Osteoblast (primary cell): ENCODE measurements around the gene NDOR1. TPM values are rescaled to one million over a fixed set of nuclear protein-coding genes. Genes with fewer than 3 reads are reported as not detected.

Source experiments
- DNase-seq: peaks from one replicate; pipeline ENCODE4 v3.0.0; 2011; ENCODE audit warnings: low spot score, mixed read lengths; ENCODE audit not compliant: insufficient read length; ENCODE audit errors: missing footprints
- H2AFZ ChIP-seq: 2 replicates; pipeline ENCODE4 v1.6.0; 2011; ENCODE audit warnings: mild to moderate bottlenecking, low read length
- H3K27ac ChIP-seq: 2 replicates; pipeline ENCODE4 v1.5.1; 2011; ENCODE audit warnings: mild to moderate bottlenecking, low read depth, low read length, moderate library complexity
- H3K27me3 ChIP-seq: 2 replicates; pipeline ENCODE4 v1.6.0; 2012; ENCODE audit warnings: mild to moderate bottlenecking, control low read depth, inconsistent platforms, low read length, moderate library complexity; ENCODE audit not compliant: insufficient read depth
- H3K36me3 ChIP-seq: 2 replicates; pipeline ENCODE4 v1.5.1; 2011; ENCODE audit warnings: mild to moderate bottlenecking, low read length, control low read depth, moderate library complexity; ENCODE audit not compliant: insufficient read depth
- H3K4me1 ChIP-seq: 2 replicates; pipeline ENCODE4 v1.5.1; 2011; ENCODE audit warnings: mild to moderate bottlenecking, low read length, control low read depth, moderate library complexity; ENCODE audit not compliant: insufficient read depth
- H3K4me2 ChIP-seq: 2 replicates; pipeline ENCODE4 v1.6.0; 2011; ENCODE audit warnings: mild to moderate bottlenecking, low read length; ENCODE audit not compliant: insufficient read depth
- H3K4me3 ChIP-seq: fragments of 200-600 bp; sonication (generic); 3 replicates; pipeline ENCODE4 v1.5.1; 2012; ENCODE audit warnings: mild to moderate bottlenecking, low read length, inconsistent platforms; ENCODE audit not compliant: insufficient read depth
- H3K79me2 ChIP-seq: 2 replicates; pipeline ENCODE4 v1.6.0; 2012; ENCODE audit warnings: mild to moderate bottlenecking, low read length, control low read depth, inconsistent platforms; ENCODE audit not compliant: insufficient read depth
- H3K9me3 ChIP-seq: 2 replicates; pipeline ENCODE4 v1.5.1; 2011; ENCODE audit warnings: low read depth, low read length, control low read depth
- H4K20me1 ChIP-seq: 2 replicates; pipeline ENCODE4 v1.6.0; 2012; ENCODE audit warnings: mild to moderate bottlenecking, low read length, control low read depth; ENCODE audit not compliant: insufficient read depth
- CTCF ChIP-seq: IDR thresholded peaks from 2 replicates; pipeline ENCODE4 v1.5.1; 2011; ENCODE audit warnings: mild to moderate bottlenecking, low read depth, low read length, moderate library complexity; ENCODE audit errors: extremely low read depth
- total RNA-seq: library from RNA; depleted of rRNA; stranded (reverse); fragments of >200 nt; gene quantifications from 2 replicates; pipeline ENCODE4 v1.2.3, GENCODE V29; 2012

Gene NDOR1
- total RNA-seq, 1 donor = 6.2 TPM

DNA sequence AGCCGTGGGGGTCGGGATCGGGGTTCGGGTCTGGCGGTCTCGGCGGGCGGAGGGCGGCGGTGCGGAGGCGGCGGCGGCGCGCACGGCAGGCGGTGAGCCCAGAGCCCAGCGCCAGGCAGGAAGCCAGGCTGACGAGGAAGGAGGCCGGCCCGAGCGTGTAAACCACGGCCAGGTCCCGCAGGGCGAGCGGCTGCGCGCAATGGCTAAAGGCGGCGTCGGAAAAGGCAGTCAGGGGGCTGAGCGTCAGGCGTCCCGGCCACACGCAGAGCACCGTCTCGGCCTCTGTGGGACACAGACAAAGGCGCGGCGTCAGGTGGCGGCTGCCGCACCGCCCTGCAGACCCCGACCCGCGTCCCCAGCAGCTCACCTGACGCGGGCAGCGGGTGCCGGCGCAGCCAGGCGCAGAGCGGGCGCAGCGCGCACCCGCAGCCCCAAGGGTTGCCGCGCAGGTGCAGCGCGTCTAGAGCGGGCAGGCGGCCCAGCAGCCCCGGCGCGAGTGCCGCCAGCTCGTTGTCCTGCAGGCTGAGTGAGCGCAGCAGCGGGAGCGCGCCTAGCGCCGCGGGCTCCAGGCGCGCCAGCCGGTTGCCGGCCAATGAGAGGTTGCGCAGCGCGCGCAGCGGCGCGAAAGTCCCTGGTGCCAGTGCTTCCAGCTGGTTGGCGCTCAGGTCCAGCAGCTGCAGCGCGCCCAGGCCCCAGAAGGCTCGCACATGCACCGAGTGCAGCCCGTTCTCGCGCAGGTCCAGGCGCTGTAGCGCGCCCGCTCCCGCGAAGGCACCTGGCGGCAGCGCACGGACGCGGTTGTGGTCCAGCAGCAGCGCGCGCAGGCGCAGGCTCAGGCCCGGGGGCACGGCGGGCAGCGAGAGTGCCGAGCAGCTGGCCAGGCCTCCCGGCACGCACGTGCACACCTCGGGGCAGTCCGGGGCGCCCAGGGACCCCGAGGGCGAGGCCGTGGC is 36.3 kb upstream of the NDOR1 start:
- peak; percentile 97 for DNase-seq
- H2AFZ ChIP-seq = no peak overlapping the region

DNA sequence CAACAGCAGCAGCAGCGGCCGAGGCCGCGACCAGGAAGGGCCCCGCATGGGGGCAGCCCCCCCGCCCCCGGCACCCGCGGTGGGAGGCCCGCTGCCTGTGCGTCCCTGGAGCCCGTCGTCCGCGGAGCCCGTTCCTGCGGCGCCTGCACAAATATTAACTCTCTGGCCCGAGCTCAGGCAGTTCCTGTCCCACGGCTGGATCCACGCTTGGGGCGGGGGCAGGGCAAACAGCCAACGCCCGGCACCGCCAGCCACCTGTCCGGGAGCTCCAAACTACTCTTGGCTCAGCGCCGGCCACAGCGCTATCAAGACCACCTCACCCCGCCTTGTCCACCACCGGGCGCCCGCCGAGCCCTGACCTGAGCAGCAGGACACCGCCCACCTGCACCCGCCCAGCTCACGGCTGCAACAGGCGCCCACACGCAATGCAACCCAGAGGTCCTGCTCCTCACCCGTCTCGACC is 35.6 kb upstream of the NDOR1 start, which contains the start of gene LRRC26:
LRRC26 (minus strand) TSS at position 156 of the 463 bp plus-strand sequence; CDS start at position 48, 108 bp downstream.
- peaks cover 46% of the 10 kb centered on the region for H3K27me3 ChIP-seq
- no peak within 1 kb of the TSS for H3K4me2 ChIP-seq
- no peaks in the 10 kb centered on the region for H3K79me2 ChIP-seq
- H3K4me1 ChIP-seq = no peaks in the 10 kb centered on the region
- no peaks in the 10 kb centered on the region for H4K20me1 ChIP-seq
- no peak within 1 kb of the TSS for H3K4me3 ChIP-seq
- no peaks in the 10 kb centered on the region for H3K9me3 ChIP-seq
- no peak within 1 kb of the TSS for H3K27ac ChIP-seq
- TF ChIP-seq CTCF = no peak
- no peak for DNase-seq
- no peaks in the 10 kb centered on the region for H3K36me3 ChIP-seq
- H2AFZ ChIP-seq = no peak within 1 kb of the TSS

More for the DNA sequence above, 36.3 kb upstream of the NDOR1 start:
- H3K4me3 ChIP-seq = no peak overlapping the region
- TF ChIP-seq CTCF = no peak
- peaks cover 53% of the 10 kb centered on the region for H3K27me3 ChIP-seq
- H3K4me1 ChIP-seq = no peaks in the 10 kb centered on the region
- no peaks in the 10 kb centered on the region for H3K9me3 ChIP-seq
- H3K36me3 ChIP-seq = no peaks in the 10 kb centered on the region
- no peak overlapping the region for H3K4me2 ChIP-seq
- H3K27ac ChIP-seq = no peak overlapping the region
- H3K79me2 ChIP-seq = no peaks in the 10 kb centered on the region
- no peaks in the 10 kb centered on the region for H4K20me1 ChIP-seq

DNA sequence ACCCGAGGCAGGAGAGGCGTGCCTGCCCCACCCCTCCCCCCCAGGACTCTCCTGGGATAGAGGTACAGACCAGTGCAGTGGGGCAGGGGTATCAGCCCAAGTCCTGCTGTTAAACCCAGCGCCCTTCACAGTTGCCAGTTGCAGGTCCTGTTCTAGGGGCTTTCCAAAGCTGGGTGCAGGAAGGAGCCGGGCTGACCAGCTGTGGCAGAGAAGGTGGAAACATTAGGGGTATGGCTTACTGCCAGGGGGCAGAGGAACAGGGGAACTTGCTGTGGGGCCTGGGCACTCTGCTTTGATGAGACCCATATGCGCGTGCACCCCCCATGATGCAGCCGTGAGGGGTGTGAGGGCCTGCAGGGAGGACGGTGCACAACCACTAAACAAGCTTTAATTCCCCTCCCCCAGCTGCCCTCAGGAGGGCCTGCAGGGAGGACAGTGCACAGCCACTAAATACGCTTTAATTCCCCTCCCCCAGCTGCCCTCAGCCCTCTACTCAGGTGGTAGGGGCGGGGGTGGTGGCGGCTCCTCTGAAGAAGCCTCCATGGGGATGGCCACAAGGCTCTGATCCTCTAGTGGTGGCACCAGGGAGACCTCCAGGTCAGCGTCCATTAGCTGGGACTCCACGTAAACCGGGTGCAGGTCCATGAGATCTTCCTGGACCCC is 34.9 kb upstream of the NDOR1 start:
- DNase-seq = peak; percentile 95

More for the DNA sequence above, 34.9 kb upstream of the NDOR1 start:
- no peak for TF ChIP-seq CTCF
- Histone ChIP-seq H3K27ac (no peak overlapping the region), H4K20me1 (no peaks in the 10 kb centered on the region), H3K79me2 (no peaks in the 10 kb centered on the region), H2AFZ (no peak overlapping the region), H3K4me2 (no peak overlapping the region), H3K36me3 (no peaks in the 10 kb centered on the region), H3K9me3 (no peaks in the 10 kb centered on the region), H3K4me3 (no peak overlapping the region), H3K4me1 (no peaks in the 10 kb centered on the region), H3K27me3 (peaks cover 40% of the 10 kb centered on the region)
